CD4-positive, alpha-beta T cell treated with Interleukin-4 for 4 hours (primary cell): Measurements from ENCODE around the gene CGB7.
"Not testable (repeated sequence)": the region's sequence is repeated elsewhere in the genome, so short reads cannot be mapped to it uniquely, and the experiment has no call there.

Experiments
- DNase-seq: peaks from one replicate; pipeline ENCODE4 v3.0.0-alpha.2; 2020

The CGB7 gene

GRCh38 chr19:49073514-49074378 is 16.2 kb upstream of the CGB7 start:
- no peak for DNase-seq

- DNase-seq = no peak
These were observed 14.5 kb upstream of the CGB7 start for GRCh38 chr19:49071860-49072547.

- no peak for DNase-seq
These were observed 12.9 kb upstream of the CGB7 start for GRCh38 chr19:49070416-49070815.

GRCh38 chr19:49069026-49069425 is 11.5 kb upstream of the CGB7 start:
- DNase-seq = no peak

- DNase-seq = no peak
These were observed 10.0 kb upstream of the CGB7 start for GRCh38 chr19:49067554-49067953.

- DNase-seq = no peak
These were observed 8.5 kb upstream of the CGB7 start for GRCh38 chr19:49065905-49066512.

- no peak for DNase-seq
These were observed 7.4 kb upstream of the CGB7 start, which contains the start of gene NTF4 for GRCh38 chr19:49064768-49065611. Gene NTF4, minus strand, starts transcription at chr19:49064818. Its CDS starts 2,821 bp downstream, at chr19:49061997.

- DNase-seq = no peak
These were observed 6.6 kb upstream of the CGB7 start for GRCh38 chr19:49064029-49064629.

GRCh38 chr19:49061445-49061844 is 3.9 kb upstream of the CGB7 start:
- no peak for DNase-seq

- no peak for DNase-seq
These were observed 3.5 kb upstream of the CGB7 start for GRCh38 chr19:49061000-49061399.

GRCh38 chr19:49059053-49059452 is 1.5 kb upstream of the CGB7 start:
- no peak for DNase-seq

- DNase-seq = no peak
These were observed 1.0 kb upstream of the CGB7 start for GRCh38 chr19:49058562-49058961.

- not testable (repeated sequence) for DNase-seq
These were observed 500 bp downstream of the CGB7 start for GRCh38 chr19:49056902-49057596.

- peak; percentile 27 for DNase-seq
These were observed 1.2 kb downstream of the CGB7 start for GRCh38 chr19:49056101-49056901.

GRCh38 chr19:49050376-49051033 is 7.0 kb downstream of the CGB7 start:
- DNase-seq = not testable (repeated sequence)

GRCh38 chr19:49049834-49050233 is 7.7 kb downstream of the CGB7 start:
- DNase-seq = not testable (repeated sequence)

- DNase-seq = not testable (repeated sequence)
These were observed 8.5 kb downstream of the CGB7 start, which contains the start of gene CGB8 for GRCh38 chr19:49049011-49049410. Gene CGB8, minus strand, starts transcription at chr19:49049111. Its CDS starts 372 bp downstream, at chr19:49048739.

GRCh38 chr19:49043548-49043947 is 14.0 kb downstream of the CGB7 start, which contains the start of gene CGB5:
Gene CGB5, plus strand, starts transcription at chr19:49043848. Its CDS starts 362 bp downstream, at chr19:49044210.
- not testable (repeated sequence) for DNase-seq

GRCh38 chr19:49042666-49043065 is 14.9 kb downstream of the CGB7 start:
- DNase-seq = not testable (repeated sequence)

GRCh38 chr19:49042177-49042576 is 15.4 kb downstream of the CGB7 start:
- no peak for DNase-seq
